Measurements from ENCODE around the gene TSPAN18.

The TSPAN18 gene

GRCh38 chr11:44930588-44931302, 204.0 kb downstream of the TSPAN18 start:
- no peak for DNase-seq

GRCh38 chr11:44931466-44931865, 204.7 kb downstream of the TSPAN18 start:
- DNase-seq: no peak

GRCh38 chr11:44934110-44934509, 207.3 kb downstream of the TSPAN18 start:
- no peak for DNase-seq

GRCh38 chr11:44934735-44935250, 208.0 kb downstream of the TSPAN18 start:
- DNase-seq: no peak

GRCh38 chr11:44936525-44936924, 209.8 kb downstream of the TSPAN18 start:
- DNase-seq: peak; percentile 80 to 86

GRCh38 chr11:44936951-44937543, 210.3 kb downstream of the TSPAN18 start:
- no peak for DNase-seq

GRCh38 chr11:44938066-44938691, 211.4 kb downstream of the TSPAN18 start:
- DNase-seq: no peak

GRCh38 chr11:44939673-44940395, 213.1 kb downstream of the TSPAN18 start:
- DNase-seq: no peak

GRCh38 chr11:44940404-44940803, 213.6 kb downstream of the TSPAN18 start:
- DNase-seq: no peak

GRCh38 chr11:44940835-44941234, 214.1 kb downstream of the TSPAN18 start:
- no peak for DNase-seq

GRCh38 chr11:44941259-44942021, 214.7 kb downstream of the TSPAN18 start:
- no peak for DNase-seq

- DNase-seq: peak in 1 of 2 donors; percentile 9
Measured at GRCh38 chr11:44942029-44942955, 215.5 kb downstream of the TSPAN18 start.

- peak in 1 of 2 donors; percentile 54 for DNase-seq
Measured at GRCh38 chr11:44943118-44943517, 216.4 kb downstream of the TSPAN18 start.

GRCh38 chr11:44943696-44944095, 216.9 kb downstream of the TSPAN18 start:
- DNase-seq: no peak

GRCh38 chr11:44944181-44944852, 217.6 kb downstream of the TSPAN18 start:
- DNase-seq: no peak

GRCh38 chr11:44944853-44945235, 218.1 kb downstream of the TSPAN18 start:
- DNase-seq: no peak

GRCh38 chr11:44945666-44946065, 218.9 kb downstream of the TSPAN18 start:
- DNase-seq: no peak

- no peak for DNase-seq
Measured at GRCh38 chr11:44946263-44946662, 219.5 kb downstream of the TSPAN18 start.

GRCh38 chr11:44947114-44947513, 220.4 kb downstream of the TSPAN18 start:
- no peak for DNase-seq

- DNase-seq: no peak
Measured at GRCh38 chr11:44948155-44948554, 221.4 kb downstream of the TSPAN18 start.
